ENCODE data around the gene KCNK4. TPM values are rescaled to one million over a fixed set of nuclear protein-coding genes. Genes with fewer than 3 reads are reported as not detected.

Gene KCNK4
- total and polyA plus RNA-seq, 2 of the 13 experiments (the other 11 are each of a cell fraction or from before 2014, with no cell fraction given), result not detected

DNA sequence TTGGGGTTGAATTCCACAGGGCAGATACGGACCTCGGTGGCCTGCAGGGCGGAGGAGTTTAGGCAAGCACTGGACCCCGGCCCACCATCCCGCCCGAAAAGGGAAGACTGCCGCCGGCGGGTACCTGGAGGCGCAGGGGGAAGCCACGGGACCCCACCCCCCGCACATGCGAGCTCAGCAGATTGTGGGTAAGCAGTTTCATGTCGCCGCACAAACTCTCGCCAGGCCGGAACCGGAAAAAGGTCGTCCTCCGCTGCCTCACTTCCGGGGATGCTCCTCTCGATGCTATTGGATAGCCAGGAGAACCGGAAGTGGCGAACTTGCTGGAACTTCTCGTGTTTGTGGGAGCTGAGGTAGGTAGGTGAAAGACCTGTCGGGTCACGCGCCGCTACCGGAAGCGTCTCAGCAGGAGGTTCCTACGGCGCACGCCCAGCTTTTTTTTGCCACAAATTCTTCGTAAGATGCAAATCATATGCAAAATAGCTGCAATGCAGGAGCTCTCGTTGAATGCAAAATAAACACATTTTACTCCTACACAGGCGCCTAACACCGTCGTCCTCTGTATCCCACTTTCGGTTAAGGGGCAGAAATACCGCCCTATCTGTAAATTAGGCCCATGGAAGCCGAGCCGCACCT lies 26.3 kb downstream of the KCNK4 start, which contains the start of gene TRMT112 (continued):
- no peak; the same call in 1 of the 2 replicates for TF ChIP-seq ZNF274 (CRISPR knock-in tag; IDR thresholded peaks at IDR 0.05)
- TF ChIP-seq, protein P1, sequence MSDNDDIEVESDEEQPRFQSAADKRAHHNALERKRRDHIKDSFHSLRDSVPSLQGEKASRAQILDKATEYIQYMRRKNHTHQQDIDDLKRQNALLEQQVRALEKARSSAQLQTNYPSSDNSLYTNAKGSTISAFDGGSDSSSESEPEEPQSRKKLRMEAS (IDR thresholded peaks at IDR 0.05), result peak; percentile 56
- TF ChIP-seq POLR2AphosphoS5 (IDR thresholded peaks at IDR 0.05; ENCODE audit: low read depth, low read length), result peak; percentile 90
- TF ChIP-seq, protein P2, sequence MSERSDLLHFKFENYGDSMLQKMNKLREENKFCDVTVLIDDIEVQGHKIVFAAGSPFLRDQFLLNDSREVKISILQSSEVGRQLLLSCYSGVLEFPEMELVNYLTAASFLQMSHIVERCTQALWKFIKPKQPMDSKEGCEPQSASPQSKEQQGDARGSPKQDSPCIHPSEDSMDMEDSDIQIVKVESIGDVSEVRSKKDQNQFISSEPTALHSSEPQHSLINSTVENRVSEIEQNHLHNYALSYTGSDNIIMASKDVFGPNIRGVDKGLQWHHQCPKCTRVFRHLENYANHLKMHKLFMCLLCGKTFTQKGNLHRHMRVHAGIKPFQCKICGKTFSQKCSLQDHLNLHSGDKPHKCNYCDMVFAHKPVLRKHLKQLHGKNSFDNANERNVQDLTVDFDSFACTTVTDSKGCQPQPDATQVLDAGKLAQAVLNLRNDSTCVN (CRISPR knock-in tag; IDR thresholded peaks at IDR 0.05; ENCODE audit: borderline replicate concordance), result no peak; the same call in 1 of the 2 replicates
- peak; percentile 88 to 93 for TF ChIP-seq MAFK (conservative IDR thresholded peaks at IDR 0.05 in 1 of 2, IDR thresholded peaks at IDR 0.05 in 1 of 2; ENCODE audit: low read length in 2 of 2)
- TF ChIP-seq ZNF44 (CRISPR knock-in tag; IDR thresholded peaks at IDR 0.05), result peak; percentile 95
- TF ChIP-seq, protein P3, sequence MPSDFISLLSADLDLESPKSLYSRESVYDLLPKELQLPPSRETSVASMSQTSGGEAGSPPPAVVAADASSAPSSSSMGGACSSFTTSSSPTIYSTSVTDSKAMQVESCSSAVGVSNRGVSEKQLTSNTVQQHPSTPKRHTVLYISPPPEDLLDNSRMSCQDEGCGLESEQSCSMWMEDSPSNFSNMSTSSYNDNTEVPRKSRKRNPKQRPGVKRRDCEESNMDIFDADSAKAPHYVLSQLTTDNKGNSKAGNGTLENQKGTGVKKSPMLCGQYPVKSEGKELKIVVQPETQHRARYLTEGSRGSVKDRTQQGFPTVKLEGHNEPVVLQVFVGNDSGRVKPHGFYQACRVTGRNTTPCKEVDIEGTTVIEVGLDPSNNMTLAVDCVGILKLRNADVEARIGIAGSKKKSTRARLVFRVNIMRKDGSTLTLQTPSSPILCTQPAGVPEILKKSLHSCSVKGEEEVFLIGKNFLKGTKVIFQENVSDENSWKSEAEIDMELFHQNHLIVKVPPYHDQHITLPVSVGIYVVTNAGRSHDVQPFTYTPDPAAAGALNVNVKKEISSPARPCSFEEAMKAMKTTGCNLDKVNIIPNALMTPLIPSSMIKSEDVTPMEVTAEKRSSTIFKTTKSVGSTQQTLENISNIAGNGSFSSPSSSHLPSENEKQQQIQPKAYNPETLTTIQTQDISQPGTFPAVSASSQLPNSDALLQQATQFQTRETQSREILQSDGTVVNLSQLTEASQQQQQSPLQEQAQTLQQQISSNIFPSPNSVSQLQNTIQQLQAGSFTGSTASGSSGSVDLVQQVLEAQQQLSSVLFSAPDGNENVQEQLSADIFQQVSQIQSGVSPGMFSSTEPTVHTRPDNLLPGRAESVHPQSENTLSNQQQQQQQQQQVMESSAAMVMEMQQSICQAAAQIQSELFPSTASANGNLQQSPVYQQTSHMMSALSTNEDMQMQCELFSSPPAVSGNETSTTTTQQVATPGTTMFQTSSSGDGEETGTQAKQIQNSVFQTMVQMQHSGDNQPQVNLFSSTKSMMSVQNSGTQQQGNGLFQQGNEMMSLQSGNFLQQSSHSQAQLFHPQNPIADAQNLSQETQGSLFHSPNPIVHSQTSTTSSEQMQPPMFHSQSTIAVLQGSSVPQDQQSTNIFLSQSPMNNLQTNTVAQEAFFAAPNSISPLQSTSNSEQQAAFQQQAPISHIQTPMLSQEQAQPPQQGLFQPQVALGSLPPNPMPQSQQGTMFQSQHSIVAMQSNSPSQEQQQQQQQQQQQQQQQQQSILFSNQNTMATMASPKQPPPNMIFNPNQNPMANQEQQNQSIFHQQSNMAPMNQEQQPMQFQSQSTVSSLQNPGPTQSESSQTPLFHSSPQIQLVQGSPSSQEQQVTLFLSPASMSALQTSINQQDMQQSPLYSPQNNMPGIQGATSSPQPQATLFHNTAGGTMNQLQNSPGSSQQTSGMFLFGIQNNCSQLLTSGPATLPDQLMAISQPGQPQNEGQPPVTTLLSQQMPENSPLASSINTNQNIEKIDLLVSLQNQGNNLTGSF (CRISPR knock-in tag; IDR thresholded peaks at IDR 0.05), result no peak
- no peak for TF ChIP-seq ZNF569 (CRISPR knock-in tag; IDR thresholded peaks at IDR 0.05; ENCODE audit: borderline replicate concordance)
- TF ChIP-seq, protein P4, sequence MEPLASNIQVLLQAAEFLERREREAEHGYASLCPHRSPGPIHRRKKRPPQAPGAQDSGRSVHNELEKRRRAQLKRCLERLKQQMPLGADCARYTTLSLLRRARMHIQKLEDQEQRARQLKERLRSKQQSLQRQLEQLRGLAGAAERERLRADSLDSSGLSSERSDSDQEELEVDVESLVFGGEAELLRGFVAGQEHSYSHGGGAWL (CRISPR knock-in tag; IDR thresholded peaks at IDR 0.05), result no peak; the same call in 1 of the 2 replicates
- TF ChIP-seq SALL2 (CRISPR knock-in tag; IDR thresholded peaks at IDR 0.05), result peak; percentile 34
- TF ChIP-seq TMF1 (CRISPR knock-in tag; IDR thresholded peaks at IDR 0.05; ENCODE audit: low read depth), result peak; percentile 33; the same call in 1 of the 2 replicates
- TF ChIP-seq, protein P5, sequence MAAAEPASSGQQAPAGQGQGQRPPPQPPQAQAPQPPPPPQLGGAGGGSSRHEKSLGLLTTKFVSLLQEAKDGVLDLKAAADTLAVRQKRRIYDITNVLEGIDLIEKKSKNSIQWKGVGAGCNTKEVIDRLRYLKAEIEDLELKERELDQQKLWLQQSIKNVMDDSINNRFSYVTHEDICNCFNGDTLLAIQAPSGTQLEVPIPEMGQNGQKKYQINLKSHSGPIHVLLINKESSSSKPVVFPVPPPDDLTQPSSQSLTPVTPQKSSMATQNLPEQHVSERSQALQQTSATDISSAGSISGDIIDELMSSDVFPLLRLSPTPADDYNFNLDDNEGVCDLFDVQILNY (CRISPR knock-in tag; conservative IDR thresholded peaks at IDR 0.05), result no peak
- TF ChIP-seq, protein P6, sequence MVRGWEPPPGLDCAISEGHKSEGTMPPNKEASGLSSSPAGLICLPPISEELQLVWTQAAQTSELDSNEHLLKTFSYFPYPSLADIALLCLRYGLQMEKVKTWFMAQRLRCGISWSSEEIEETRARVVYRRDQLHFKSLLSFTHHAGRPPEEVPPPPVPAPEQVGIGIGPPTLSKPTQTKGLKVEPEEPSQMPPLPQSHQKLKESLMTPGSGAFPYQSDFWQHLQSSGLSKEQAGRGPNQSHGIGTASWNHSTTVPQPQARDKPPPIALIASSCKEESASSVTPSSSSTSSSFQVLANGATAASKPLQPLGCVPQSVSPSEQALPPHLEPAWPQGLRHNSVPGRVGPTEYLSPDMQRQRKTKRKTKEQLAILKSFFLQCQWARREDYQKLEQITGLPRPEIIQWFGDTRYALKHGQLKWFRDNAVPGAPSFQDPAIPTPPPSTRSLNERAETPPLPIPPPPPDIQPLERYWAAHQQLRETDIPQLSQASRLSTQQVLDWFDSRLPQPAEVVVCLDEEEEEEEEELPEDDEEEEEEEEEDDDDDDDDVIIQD (CRISPR knock-in tag; IDR thresholded peaks at IDR 0.05; ENCODE audit: low read depth), result no peak; the same call in 1 of the 2 replicates
- TF ChIP-seq ZNF816 (CRISPR knock-in tag; IDR thresholded peaks at IDR 0.05; ENCODE audit: borderline replicate concordance), result no peak
- TF ChIP-seq NCOA1 (CRISPR knock-in tag; IDR thresholded peaks at IDR 0.05), result no peak; the same call in 1 of the 2 replicates
- no peak for TF ChIP-seq STAT5B (CRISPR knock-in tag; IDR thresholded peaks at IDR 0.05)
- no peak for TF ChIP-seq ZFP82 (CRISPR knock-in tag; IDR thresholded peaks at IDR 0.05; ENCODE audit: borderline replicate concordance)
- 0 out of 2 replicates have a peak, but pooled peaks have one; percentile 36 for TF ChIP-seq EEA1 (CRISPR knock-in tag; IDR thresholded peaks at IDR 0.05; ENCODE audit: borderline replicate concordance)
- peak; percentile 73; the same call in 1 of the 2 replicates for TF ChIP-seq FLYWCH1 (CRISPR knock-in tag; IDR thresholded peaks at IDR 0.05)
- no peak; the same call in 1 of the 2 replicates for TF ChIP-seq TCF7 (IDR thresholded peaks at IDR 0.05; ENCODE audit: low read depth)

All from HepG2 (cell line).